HS-27A (cell line): ENCODE data around the gene LMTK3.
A peak's percentile ranks its signal among the peaks of the same experiment; 100 is the strongest.

ENCODE experiments used
- DNase-seq: peaks from one replicate; pipeline ENCODE4 v3.0.0-alpha.2; 2012; ENCODE audit warnings: low read depth, missing footprints

The LMTK3 gene, protein sequence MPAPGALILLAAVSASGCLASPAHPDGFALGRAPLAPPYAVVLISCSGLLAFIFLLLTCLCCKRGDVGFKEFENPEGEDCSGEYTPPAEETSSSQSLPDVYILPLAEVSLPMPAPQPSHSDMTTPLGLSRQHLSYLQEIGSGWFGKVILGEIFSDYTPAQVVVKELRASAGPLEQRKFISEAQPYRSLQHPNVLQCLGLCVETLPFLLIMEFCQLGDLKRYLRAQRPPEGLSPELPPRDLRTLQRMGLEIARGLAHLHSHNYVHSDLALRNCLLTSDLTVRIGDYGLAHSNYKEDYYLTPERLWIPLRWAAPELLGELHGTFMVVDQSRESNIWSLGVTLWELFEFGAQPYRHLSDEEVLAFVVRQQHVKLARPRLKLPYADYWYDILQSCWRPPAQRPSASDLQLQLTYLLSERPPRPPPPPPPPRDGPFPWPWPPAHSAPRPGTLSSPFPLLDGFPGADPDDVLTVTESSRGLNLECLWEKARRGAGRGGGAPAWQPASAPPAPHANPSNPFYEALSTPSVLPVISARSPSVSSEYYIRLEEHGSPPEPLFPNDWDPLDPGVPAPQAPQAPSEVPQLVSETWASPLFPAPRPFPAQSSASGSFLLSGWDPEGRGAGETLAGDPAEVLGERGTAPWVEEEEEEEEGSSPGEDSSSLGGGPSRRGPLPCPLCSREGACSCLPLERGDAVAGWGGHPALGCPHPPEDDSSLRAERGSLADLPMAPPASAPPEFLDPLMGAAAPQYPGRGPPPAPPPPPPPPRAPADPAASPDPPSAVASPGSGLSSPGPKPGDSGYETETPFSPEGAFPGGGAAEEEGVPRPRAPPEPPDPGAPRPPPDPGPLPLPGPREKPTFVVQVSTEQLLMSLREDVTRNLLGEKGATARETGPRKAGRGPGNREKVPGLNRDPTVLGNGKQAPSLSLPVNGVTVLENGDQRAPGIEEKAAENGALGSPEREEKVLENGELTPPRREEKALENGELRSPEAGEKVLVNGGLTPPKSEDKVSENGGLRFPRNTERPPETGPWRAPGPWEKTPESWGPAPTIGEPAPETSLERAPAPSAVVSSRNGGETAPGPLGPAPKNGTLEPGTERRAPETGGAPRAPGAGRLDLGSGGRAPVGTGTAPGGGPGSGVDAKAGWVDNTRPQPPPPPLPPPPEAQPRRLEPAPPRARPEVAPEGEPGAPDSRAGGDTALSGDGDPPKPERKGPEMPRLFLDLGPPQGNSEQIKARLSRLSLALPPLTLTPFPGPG (N-terminal part only)

DNA sequence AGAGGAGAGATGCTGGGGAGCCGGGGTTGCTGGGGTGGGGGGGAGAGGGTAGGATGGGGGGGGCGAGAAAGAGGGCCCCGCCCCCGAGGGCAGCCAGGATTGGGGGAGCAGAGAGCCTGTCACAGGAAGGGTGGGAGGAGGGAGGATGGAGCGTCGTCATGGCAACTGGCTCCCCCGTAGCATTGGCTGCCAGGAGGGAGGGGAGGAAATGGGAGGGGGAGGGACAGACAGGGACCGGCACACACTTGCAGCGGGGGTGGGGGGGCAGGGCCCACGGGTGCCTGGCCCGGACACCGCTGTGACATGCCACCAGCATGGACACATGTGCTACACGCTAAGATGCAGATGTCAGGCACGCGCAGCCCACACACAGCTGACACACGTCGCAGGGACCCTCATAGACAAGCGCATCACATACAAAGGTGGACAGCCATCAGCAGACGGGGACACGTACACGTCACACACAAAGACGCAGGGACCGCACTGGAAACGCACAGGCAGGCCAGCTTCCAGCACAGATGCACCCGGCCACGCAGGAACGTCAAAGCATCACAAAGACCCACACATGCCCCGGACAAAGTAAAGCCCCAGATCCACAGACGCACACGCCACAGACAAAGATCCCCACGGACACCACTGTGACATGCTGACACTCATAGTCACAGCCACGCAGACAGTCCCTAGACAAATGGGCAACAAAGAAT is at the start of gene LMTK3:
Gene LMTK3, minus strand, starts transcription at position 36 of the 704 bp plus-strand sequence. CDS start 259 bp downstream, outside the sequence.
- DNase-seq = no peak

DNA sequence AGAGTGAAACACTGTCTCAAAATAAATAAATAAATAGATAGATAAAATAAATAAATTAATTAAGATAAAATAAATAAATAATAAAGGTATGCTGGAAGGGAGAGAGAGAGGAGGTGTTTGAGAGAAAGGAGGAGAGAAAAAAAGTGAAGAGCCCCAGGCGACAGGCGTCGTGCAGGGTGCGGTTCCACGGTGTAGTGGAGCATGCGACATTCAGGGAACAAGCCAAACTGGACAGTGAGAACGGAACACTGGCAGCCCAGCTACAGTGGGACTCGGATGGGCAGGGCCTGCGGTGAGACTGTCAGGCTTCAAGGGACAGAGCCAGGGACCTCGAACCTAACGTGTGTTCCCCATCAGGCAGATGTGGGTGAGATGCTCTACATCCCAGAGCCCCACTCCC is 49.8 kb upstream of the LMTK3 start:
- DNase-seq = no peak

DNA sequence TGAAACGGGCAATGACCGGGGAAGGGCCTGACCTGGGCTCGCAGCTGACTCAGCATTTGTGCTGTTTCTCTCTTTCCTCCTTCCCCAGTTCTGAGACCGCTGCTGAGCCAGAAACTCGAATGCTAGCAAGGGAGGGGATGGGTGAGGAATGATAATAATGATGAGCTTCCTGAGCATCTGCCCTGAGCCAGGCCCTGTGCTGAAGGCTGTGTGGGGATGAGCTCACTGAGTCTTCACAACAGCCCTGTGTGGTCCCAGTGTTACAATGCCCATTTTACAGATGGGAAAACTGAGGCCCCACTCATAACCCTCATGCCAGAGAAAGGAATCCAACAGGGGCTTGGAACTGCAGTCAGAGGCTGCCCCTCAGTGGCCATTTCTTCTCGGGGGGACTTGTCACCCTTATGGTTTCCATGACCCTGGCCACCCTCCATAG is 48.5 kb upstream of the LMTK3 start:
- no peak for DNase-seq

DNA sequence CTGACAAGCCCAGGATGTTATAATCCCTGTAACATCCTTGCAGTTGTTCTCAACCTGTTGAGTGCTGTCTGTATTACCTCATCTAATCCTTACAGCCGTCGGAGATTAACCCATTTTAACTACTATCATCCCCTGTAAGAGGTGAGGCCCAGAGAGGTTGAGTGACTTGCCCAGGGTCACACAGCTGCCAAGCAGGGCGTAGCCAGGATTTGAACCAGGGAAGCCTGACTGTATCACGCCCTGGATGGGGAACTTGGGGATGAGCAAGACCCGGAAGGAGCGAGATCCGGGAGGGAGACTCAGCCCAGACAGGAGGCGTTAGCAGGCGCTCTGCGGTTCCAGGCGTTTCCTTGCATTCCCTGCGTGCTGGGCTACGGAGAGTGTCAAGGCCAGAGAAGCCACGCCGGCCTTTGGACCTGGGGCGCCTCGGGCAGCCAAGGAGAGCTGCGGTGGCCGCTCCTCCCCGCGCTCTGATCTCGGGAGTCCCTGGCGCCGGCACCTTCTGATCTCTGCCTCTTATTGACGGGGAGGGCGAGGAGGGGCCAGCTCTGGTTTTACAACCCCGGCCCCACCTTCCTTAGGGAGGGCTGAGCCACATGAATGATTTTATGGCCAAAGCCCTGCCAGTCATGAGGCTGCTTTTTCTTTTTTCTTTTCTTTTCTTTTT is 46.5 kb upstream of the LMTK3 start:
- DNase-seq = no peak

DNA sequence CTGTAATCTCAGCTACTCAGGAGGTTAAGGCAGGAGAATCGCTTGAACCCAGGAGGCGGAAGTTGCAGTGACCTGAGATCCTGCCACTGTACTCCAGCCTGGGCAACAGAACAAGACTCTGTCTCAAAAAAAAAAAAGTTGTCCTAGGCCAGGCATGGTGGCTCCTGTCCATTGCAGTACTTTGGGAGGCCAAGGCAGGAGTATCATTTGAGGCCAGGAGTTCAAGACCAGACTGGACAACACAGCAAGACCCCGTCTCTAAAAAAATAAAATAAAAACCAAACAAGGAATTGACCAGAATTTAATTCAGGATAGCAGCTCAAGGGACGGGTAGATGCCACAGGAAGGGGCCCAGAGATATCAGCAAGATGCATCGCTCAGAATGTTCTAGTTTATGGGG is 45.2 kb upstream of the LMTK3 start:
- no peak for DNase-seq

DNA sequence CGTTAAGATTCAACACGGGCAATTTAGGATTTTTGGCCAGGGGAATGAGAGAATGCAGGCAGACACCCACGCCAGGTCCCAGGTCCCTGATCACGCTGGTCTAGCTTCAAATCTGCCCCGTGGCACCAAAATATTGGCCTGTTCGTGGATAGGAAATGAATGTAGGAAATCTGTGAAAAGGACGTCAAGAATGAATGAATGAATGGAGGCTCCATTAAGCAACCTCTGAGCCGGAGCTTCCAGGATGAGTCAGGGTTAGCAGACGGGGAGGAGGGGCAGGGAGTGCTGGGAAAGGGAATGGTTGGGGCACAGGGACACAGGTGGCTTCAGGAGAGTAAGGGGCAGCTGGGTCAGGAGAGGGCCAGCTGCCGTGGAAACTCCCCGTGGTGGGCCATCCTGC is 44.5 kb upstream of the LMTK3 start:
- no peak for DNase-seq

DNA sequence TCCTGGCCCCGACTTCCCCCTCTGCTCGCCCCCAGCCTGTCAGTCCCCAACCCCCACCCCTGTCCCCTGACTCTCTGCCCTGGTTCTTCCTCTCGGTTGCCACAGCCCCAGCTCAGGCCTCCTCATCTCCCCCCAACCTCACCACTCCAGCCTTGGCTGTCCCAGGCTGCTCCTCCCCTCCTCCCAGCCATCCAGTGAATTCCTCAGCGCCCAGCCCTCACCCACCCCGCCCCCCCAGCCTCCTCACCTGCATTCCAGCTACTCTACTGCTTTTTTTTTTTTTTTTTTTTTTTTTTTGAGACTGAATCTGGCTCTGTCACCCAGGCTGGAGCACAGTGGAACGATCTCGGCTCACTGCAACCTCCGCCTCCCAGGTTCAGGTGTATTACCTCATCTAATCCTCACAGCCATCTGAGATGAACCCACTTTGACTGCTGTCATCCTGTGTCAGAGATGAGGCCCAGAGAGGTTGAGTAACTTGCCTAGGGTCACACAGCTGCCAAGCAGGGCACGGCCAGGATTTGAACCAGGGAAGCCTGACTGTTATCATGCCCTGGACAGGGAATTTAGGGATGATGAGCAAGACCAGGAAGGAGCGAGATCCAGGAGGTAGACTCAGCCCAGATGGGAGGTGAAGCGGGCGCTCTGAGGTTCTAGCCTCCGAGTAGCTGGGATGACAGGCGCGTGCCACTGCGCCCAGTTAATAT is 42.9 kb upstream of the LMTK3 start:
- DNase-seq = no peak

DNA sequence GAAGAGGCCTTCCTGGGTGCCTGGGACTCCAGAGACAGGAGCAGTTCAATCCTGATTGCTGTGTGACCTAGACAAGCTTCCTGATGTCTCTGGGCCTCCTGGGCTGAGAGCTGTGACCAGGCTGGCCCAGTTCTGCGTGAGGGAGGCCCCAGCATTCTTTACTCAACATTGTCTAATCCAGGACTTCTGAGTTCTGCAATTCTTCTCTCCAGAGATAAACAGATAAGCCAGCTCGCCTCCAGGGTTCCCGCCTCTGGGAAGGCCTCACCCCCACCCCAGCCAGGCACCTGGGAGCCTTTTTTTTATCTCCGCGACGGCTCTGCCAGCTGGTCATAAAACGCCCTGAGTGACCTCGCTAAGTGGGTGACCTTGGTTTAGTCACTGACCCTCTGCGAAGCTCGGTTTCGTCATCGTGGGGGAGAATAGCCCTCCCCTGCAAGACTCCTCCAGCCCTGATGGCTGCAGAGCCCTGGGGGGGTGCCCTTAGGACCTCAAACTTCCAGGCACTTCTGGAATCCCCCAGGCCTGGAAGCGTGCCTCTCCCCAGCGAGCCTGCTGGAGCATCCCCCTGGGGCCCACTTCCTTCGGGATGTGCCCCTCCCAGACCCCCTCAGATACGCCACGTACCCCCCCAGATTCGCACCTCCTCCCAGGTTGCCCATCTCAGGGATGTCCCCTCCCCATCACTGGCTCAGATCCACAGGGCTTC is 42.2 kb upstream of the LMTK3 start:
- DNase-seq = peak; percentile 41

DNA sequence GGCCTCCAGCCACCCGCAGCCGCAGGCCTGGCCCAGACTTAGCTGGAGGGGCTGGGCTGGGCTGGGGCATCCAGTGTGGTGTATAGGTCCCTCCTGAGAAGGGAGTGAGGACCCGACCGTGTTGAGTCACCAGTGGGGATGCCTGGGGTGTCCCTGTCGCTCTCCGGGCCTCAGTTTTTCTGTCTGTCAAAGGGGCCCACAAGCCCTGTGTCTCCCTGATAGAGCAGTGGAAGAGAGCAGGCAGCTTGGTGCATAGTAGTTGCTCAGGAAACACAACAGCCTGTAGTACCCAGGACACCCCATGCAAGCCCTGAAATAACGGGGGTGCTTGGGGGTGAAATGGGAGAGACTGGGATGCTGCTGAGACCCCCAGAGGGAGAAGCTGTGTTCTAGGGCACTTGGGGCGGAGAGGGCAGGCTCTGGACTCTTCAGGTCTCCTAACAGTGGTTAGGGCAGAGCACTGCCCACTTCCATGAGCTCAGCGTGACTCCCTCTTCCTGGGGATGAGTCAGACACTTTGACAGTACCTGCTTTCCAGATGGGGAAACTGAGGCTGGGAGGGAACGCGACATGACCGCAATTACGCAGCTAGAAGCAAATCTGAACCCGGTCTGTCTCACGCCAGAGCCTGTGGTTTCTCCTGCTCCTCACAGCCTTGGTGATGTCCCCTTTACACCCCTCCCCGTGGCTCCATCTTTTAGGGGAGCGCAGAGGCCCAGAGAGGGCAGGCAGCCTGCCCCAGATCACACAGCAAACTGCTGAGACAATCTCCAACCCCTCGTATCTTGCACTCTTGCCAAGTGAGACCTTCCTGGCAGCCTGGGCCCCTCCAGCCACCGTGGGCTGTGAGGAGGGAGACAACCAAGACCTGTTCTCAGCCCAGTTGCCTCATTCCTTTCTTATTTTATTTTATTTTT is 41.0 kb upstream of the LMTK3 start:
- no peak for DNase-seq

DNA sequence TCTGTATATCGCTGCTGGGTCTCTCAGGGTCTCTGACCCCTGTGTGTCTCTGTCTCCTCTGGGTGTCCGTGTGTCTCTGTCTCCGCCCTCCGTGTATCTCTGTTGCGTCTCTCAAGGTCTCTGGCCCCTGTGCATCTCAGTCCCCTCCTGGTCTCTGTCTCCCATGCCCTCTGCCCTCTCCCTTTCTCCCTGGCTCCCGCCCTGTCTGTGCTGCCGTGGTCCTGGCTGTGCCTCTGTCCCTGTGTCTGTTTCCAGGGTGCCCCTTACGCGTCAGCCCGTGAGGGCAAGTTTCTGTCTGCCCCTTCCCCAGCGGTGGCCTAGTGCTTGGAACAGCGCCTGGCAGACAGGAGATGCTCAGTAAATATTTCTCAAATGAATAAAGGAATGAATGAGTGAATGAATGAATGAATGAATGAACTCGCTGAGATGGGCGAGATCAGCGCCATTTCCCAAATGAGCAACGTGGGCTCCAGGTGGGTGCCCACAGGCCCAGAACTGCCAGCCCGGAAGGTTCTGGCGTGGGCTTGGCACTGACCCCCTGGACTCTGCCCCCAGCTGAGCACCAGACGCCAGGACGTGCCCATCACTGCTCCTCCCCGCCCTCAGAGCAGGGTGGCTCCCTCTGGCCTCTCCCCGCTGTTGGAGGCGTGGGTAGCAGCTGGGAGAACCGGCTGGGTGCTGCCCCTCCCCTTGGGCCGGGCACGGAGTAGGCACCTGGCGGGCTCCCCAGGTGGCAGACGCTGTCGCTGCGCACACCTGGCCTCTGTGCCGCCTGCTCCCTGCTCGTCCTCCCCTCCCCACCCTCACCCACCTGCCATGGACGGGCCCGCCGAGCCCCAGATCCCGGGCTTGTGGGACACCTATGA is 40.0 kb upstream of the LMTK3 start, which contains the start of gene SULT2B1:
Gene SULT2B1, plus strand, starts transcription at position 736 of the 866 bp plus-strand sequence. Its CDS starts 81 bp downstream, at position 817.
- DNase-seq = no peak

DNA sequence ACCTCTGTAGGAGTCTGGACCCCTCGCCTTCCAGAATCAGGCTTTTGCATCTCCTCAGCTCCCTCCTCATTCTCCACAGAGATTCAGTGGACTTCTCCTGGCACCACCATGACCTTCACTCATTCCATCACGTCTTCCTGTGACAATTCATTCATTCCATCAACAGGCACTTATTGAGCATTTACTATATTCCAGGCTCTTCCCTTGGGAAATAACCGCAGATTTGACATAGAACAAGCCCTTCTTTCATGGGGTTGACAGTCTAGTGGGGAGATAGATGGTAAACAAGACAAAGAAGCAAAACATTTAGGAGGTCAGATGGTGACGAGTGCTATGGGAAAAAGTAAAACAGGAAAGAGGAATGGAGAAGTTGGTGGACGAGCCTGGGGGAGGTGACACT is 37.7 kb upstream of the LMTK3 start:
- DNase-seq = no peak

DNA sequence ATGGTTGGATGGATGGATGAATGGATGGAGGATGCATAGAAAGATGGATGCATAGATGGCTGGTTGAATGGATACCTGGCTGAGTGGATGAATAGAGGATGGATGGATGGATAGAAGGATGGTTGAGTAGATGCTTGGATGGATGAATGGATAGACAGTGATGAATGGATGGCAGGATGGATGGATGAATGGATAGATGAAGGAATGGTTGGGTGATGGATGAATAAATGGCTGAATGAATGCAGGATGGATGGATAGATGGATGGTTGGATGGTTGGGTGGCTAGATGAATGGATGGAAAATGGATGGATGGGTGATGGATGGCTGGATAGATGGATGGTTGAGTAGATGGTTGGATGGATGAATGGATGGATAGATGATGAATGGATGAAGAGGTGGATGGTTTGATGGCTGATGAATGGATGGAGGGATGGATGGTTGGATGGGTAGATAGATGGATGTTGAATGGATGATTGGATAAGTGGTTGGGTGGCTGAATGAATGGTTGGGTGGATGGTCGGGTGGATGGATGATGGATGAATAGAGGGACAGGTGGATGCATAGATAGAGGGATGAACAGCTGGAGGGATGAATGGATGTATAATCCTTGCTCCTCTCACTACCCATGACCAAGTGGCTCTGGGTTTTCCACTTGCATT is 36.7 kb upstream of the LMTK3 start:
- DNase-seq = no peak

DNA sequence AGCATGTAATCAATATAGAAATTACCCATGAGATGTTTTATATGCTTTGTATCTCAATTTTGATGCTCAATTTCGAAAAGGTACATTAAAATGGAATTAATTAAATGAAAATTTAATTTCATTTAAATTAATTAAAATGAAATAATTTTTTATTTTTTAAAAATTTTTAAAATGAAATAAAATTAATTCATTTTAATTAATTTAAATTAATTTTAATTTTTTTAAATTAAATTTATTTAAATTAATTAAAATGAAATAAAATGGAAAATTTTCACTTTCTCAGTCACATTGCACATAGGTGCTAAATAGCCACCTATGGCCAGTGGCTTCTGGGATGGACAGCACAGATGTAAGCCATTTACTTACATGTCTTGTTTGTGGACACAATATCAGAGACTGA is 36.1 kb upstream of the LMTK3 start:
- DNase-seq = no peak

DNA sequence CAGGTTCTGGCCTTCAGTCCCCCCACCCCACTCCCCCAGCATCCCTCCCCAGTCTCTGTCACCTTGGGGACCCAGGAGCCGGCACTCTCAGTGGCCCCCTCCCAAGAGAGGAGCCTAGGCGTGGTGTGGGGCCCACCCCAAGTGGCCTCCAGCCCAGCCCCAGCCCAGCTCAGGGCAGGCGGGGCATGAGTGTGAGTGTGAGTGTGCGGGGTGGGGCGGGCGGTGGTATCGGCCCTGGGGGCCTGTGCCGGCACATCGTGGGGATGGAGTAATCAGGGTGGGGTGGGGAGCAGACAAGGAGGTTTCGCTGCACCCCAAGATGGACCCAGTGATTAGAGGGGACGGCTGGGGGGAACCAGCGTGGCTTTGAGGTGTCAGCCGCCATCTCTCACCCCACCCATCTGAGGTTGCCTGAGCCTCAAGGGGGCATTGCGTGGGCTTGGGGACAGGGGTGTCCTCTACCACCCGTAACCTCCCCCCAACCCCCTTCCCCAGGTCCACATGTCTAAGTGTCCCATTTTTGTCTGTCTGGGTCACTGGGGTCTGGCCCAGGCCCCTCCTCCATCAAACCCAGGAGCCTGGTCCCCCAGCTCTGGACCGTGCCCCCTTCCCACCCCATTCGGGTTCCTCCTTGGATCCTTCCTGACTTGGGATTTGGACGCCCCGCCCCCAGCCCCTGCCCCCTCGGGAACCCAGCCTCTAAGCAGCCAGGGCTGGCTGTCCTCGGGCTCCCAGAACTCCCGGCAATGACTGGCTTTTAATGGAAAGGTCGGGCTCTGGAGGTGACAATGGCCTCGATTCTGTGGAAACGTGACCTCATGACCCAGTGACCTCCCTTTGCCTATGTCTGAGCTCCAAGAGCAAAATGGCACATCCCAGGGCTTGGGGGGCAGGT is 33.5 kb upstream of the LMTK3 start:
- DNase-seq = no peak

DNA sequence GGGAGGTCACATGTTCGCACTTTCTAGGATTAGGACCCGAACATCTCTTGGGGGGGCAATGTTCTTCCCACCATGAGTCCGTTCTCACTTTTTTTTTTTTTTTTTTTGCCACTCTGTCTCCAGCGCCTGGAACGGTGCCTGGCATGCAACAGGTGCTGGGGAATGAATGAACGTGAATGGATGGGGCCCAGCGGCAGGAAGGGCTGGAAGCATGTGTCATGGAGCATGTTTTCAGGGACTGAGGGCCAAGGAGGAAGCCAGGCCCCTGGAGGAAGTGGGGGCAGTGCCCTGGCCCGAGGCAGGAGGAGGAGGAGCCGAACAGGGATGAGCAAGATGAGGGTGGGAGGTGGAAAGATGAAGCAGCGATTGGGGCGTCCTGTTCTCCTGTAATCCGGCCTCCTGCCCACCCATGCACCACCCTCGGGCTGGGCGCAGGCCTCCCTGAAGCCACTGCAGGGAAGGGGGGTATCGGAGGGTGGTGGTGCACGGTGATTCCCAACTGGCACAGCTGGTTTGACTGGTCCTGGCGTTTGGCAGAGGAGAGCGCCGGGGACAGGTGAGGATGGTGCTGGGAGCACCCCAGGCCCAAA is 31.6 kb upstream of the LMTK3 start:
- DNase-seq = no peak

DNA sequence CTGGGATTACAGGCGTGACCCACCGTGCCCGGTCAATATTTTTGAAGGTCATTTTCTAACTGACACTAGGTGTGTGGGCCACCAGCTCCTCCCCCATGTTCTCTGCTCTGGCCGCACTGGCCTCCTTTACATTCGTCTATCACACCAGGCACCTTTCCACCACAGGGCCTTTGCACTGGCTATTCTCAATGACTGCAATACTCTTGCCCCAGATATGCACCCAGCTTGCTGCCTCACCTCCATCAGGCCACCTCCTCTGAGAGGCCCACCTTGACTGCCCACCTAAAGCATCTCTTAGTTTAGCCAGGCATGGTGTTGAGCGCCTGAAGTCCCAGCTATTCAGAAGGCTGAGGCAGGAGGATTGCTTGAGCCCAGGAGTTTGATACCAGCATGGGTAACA is 30.2 kb upstream of the LMTK3 start:
- DNase-seq = no peak
